ENCODE measurements around the gene ANK3. TPM values are rescaled to one million over a fixed set of nuclear protein-coding genes. Genes with fewer than 3 reads are reported as not detected.

Gene ANK3
- total RNA-seq, 2 experiments from 2014 or later = 60.5 to 61.9 TPM

GRCh38 chr10:60288256-60288655 lies 101.4 kb downstream of the ANK3 start:
- Mint-ChIP-seq H3K4me3 (no peak overlapping the region), H3K27ac (no peak overlapping the region), H3K36me3 (ENCODE audit: low read depth) (no peaks in the 10 kb centered on the region), H3K4me1 (ENCODE audit: low read depth) (peaks cover 4% of the 10 kb centered on the region), H3K27me3 (no peaks in the 10 kb centered on the region), H3K9me3 (no peaks in the 10 kb centered on the region)
- Histone ChIP-seq H3K27ac (ENCODE audit: low read depth in 1 of 2, low read length in 2 of 2) (no peak overlapping the region), H3K27me3 (ENCODE audit: control insufficient read depth in 1 of 2, insufficient read depth in 2 of 2, low read length in 2 of 2) (no peaks in the 10 kb centered on the region), H3K4me3 (ENCODE audit: low read length) (no peak overlapping the region), H3K4me1 (ENCODE audit: insufficient read depth, low read length) (no peaks in the 10 kb centered on the region), H3K36me3 (ENCODE audit: insufficient read depth, low read length) (no peaks in the 10 kb centered on the region), H3K9me3 (ENCODE audit: control insufficient read depth in 1 of 2, insufficient read depth in 1 of 2, low read length in 2 of 2) (no peaks in the 10 kb centered on the region)
- no peak for TF ChIP-seq CTCF (IDR thresholded peaks at IDR 0.05)
- no peak for DNase-seq
- CTCF ChIA-PET = no interaction called here
- intact Hi-C loops (cut with DNase I, micrococcal nuclease) = no loop called here
- ATAC-seq (ENCODE audit: poor library complexity) = no peak
- POLR2A ChIA-PET = no interaction called here

GRCh38 chr10:60286559-60286958 lies 103.1 kb downstream of the ANK3 start:
- POLR2A ChIA-PET = no interaction called here
- no peaks in the 10 kb centered on the region for H3K4me1 ChIP-seq (ENCODE audit: insufficient read depth, low read length)
- no peak overlapping the region for H3K27ac ChIP-seq (ENCODE audit: low read depth in 1 of 2, low read length in 2 of 2)
- DNase-seq = no peak
- H3K4me3 ChIP-seq (ENCODE audit: low read length) = no peak overlapping the region
- CTCF ChIA-PET = no interaction called here
- Mint-ChIP-seq H3K27me3 (no peaks in the 10 kb centered on the region), H3K27ac (no peak overlapping the region), H3K4me3 (no peak overlapping the region), H3K4me1 (ENCODE audit: low read depth) (no peaks in the 10 kb centered on the region), H3K36me3 (ENCODE audit: low read depth) (no peaks in the 10 kb centered on the region), H3K9me3 (no peaks in the 10 kb centered on the region)
- intact Hi-C loops (cut with DNase I, micrococcal nuclease) = no loop called here
- H3K27me3 ChIP-seq (ENCODE audit: control insufficient read depth in 1 of 2, insufficient read depth in 2 of 2, low read length in 2 of 2) = no peaks in the 10 kb centered on the region
- H3K36me3 ChIP-seq (ENCODE audit: insufficient read depth, low read length) = no peaks in the 10 kb centered on the region
- no peak for ATAC-seq (ENCODE audit: poor library complexity)
- no peak for TF ChIP-seq CTCF (IDR thresholded peaks at IDR 0.05)
- no peaks in the 10 kb centered on the region for H3K9me3 ChIP-seq (ENCODE audit: control insufficient read depth in 1 of 2, insufficient read depth in 1 of 2, low read length in 2 of 2)

GRCh38 chr10:60283397-60283796 lies 106.3 kb downstream of the ANK3 start:
- H3K9me3 Mint-ChIP-seq = no peaks in the 10 kb centered on the region
- peaks cover 20% of the 10 kb centered on the region for H3K36me3 Mint-ChIP-seq (ENCODE audit: low read depth)
- H3K4me1 Mint-ChIP-seq (ENCODE audit: low read depth) = no peaks in the 10 kb centered on the region
- Histone ChIP-seq H3K4me1 (ENCODE audit: insufficient read depth, low read length) (no peaks in the 10 kb centered on the region), H3K9me3 (ENCODE audit: control insufficient read depth in 1 of 2, insufficient read depth in 1 of 2, low read length in 2 of 2) (no peaks in the 10 kb centered on the region), H3K27ac (ENCODE audit: low read depth in 1 of 2, low read length in 2 of 2) (no peak overlapping the region), H3K27me3 (ENCODE audit: control insufficient read depth in 1 of 2, insufficient read depth in 2 of 2, low read length in 2 of 2) (no peaks in the 10 kb centered on the region), H3K36me3 (ENCODE audit: insufficient read depth, low read length) (peaks cover 6% of the 10 kb centered on the region), H3K4me3 (ENCODE audit: low read length) (no peak overlapping the region)
- no peak for TF ChIP-seq CTCF (IDR thresholded peaks at IDR 0.05)
- ChIA-PET CTCF (no interaction called here), POLR2A (no interaction called here)
- H3K4me3 Mint-ChIP-seq = no peak overlapping the region
- intact Hi-C loops (cut with DNase I, micrococcal nuclease) = no loop called here
- DNase-seq (no peak), ATAC-seq (ENCODE audit: poor library complexity) (no peak)
- no peaks in the 10 kb centered on the region for H3K27me3 Mint-ChIP-seq
- no peak overlapping the region for H3K27ac Mint-ChIP-seq
